Peyer's patch (tissue), 4 donors: Measurements from ENCODE around the gene PRKRA.

Source experiments
- POLR2A ChIP-seq, 2 donors: fragments of 450-650 bp; IDR thresholded peaks; one replicate each; pipeline ENCODE4 v1.5.1; 2017; ENCODE audit warnings: antibody characterized with exemption in 2 of 2, mild to moderate bottlenecking in 2 of 2, moderate library complexity in 2 of 2
- TF ChIP-seq, protein P1 (sequence below), 6 experiments: fragments of 450-650 bp in 4 of 6; fragments of 200-600 bp in 2 of 6; sonication (generic) in 1 of 6; IDR thresholded peaks; one replicate each; pipeline ENCODE4 v1.5.1; 2017 to 2019; ENCODE audit warnings: antibody characterized with exemption in 6 of 6, mild to moderate bottlenecking in 3 of 6, moderate library complexity in 1 of 6

DNA sequence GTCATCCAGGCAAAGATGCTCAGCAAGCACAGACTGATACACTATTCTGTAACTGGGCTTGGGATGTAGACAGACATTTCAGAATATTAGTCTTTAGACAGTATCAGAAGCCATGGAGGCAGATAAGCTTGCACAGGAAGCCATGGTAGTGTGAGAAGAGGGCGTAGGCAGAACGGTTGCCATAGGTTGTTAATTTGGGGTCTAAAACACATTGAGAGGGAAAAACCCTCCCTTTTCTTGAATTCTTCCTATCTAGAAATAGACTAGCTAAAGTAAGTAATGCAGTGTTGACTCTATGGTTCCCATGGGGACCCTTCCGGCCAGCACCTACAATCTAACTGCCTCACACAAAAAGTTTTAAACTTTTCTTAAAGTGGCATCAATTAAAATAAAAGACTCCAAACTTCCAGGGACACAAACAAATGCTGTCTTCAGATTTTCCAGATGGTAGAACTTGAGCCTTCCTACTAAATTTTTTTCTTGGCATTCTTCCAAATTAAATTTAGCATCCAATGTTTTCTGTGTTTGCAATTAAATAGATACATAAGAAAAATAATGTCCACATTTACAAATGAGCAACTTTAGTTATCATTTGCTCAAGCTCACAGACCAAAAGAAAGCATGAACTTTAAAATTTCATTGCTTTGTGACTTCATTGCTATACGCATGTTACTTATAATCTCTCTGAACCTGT, 1.9 kb downstream of the PRKRA start:
- TF ChIP-seq, protein P1, sequence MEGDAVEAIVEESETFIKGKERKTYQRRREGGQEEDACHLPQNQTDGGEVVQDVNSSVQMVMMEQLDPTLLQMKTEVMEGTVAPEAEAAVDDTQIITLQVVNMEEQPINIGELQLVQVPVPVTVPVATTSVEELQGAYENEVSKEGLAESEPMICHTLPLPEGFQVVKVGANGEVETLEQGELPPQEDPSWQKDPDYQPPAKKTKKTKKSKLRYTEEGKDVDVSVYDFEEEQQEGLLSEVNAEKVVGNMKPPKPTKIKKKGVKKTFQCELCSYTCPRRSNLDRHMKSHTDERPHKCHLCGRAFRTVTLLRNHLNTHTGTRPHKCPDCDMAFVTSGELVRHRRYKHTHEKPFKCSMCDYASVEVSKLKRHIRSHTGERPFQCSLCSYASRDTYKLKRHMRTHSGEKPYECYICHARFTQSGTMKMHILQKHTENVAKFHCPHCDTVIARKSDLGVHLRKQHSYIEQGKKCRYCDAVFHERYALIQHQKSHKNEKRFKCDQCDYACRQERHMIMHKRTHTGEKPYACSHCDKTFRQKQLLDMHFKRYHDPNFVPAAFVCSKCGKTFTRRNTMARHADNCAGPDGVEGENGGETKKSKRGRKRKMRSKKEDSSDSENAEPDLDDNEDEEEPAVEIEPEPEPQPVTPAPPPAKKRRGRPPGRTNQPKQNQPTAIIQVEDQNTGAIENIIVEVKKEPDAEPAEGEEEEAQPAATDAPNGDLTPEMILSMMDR (IDR thresholded peaks at IDR 0.05), result no peak
- TF ChIP-seq POLR2A (IDR thresholded peaks at IDR 0.05), result no peak
